HG02981 (cell line): ENCODE results near the gene PLEKHA3.
"Not testable (repeated sequence)": the region's sequence is repeated elsewhere in the genome, so short reads cannot be mapped to it uniquely, and the experiment has no call there.

Source experiments
- ATAC-seq: cut with Tn5 transposase; IDR thresholded peaks from one replicate; pipeline ENCODE4 v1.9.1; 2021; ENCODE audit warnings: mild to moderate bottlenecking, moderate library complexity; ENCODE audit not compliant: unreplicated experiment

Gene PLEKHA3

DNA sequence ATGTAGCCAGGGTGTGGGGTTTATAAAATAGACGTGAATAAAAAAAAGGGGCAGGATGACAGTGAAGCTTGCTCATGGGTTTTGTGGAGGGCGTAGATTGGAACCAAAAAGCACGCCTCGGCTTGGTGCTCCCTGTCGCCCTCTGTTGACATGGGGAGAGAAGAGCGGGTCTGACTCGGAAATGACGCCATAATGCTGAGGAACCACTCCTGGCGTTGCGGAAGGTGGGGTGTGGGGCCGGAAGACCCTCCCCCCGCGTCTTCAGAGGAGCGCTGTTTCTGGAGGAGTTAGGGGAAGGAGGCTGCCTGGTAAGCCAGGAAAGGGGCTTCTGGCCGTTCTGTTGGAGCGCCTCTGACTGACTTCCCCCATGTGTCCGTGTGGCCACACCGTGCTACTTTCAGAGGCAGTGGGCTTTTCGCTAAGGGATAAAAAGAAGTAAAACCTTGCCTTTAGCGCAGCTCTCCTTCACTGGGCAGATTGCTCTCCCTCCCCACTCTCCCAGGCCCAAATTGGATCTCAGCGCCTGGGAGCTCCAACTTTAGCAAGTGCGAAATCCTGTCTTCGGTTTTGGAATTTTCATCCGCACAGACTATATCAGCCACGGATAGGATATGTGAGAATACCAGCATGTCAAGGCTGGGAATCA lies 42.8 kb downstream of the PLEKHA3 start:
- peak; percentile 95 for ATAC-seq

GRCh38 chr2:178523596-178524134 lies 43.4 kb downstream of the PLEKHA3 start:
- ATAC-seq = no peak

- not testable (repeated sequence) for ATAC-seq
These were observed 44.8 kb downstream of the PLEKHA3 start for GRCh38 chr2:178525010-178525409.

- ATAC-seq = not testable (repeated sequence)
These were observed 45.2 kb downstream of the PLEKHA3 start for GRCh38 chr2:178525460-178525859.

DNA sequence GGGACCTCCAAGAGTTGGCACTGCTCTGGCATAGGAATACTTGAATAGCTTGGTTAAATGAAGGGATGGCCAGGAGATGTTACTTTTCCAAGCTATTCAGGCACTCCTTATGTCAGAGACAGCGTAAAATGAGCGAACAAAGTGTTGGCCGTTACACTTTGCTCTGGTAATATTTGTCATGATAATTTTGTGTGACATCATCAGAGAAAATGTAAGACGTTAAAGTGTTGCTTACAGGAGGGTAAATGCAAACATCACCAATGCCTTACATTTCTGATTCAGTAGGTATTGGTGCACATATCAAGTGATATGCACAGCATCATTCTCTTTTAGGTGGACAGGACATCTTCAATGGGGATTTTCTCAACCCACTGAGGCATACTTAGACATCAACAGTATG lies 46.0 kb downstream of the PLEKHA3 start:
- no peak for ATAC-seq

GRCh38 chr2:178527592-178527991 lies 47.3 kb downstream of the PLEKHA3 start:
- no peak for ATAC-seq

DNA sequence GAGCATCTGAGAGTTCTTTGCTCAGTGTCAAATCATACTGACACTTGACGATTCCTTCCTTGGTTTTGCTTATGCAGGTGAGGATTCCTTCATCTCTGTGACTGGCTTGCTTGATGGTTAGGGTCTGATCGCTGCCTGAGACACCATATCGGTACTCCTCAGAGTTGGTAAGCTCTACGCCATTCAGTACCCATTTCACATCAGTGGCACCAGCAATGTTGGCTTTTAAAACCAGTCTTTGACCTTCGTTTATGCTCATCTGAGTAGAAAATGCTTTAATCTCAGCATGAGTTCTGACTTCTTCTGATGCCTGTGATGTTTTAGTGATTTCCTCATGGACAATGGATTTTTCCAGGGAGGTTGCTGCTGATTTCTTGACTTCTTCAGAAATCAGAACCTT lies 48.4 kb downstream of the PLEKHA3 start:
- ATAC-seq = no peak

DNA sequence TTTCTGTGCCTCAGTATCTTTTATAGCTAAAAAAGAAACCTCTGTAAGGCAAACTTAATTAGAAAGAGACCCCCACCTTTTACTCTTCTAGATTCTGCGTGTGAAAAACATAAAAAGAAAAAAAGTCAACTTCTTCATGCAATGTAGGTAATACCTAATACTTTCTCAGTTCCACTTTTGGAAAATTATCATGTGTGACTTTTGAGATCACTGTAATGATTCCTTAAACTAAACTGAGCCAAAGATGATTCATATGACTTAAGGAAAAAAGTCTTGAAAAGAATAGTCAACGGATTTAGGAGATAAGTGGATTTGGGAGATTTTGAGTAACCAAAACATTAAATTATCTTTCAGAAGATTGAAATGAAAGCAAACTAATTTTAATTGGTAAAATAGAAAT lies 48.9 kb downstream of the PLEKHA3 start:
- no peak for ATAC-seq

DNA sequence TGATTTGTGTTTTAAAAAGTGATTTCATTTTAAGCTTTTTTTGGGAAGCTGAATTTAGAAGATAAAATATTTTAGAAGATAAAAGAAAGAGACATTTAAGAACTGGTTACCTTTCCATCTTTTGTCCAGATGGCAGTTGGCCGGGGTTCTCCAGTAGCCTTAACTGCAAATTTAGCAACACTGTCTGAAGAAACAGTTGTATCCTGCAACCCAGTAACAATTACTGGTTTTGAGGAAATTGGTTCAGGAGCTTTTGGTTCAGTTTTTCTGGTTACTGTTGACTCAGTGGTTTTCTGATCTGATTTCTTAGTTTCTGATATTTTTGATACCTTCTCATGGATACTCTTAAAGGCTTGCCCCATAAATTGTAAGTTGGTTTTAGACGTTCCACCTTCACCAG lies 49.9 kb downstream of the PLEKHA3 start:
- ATAC-seq = no peak

DNA sequence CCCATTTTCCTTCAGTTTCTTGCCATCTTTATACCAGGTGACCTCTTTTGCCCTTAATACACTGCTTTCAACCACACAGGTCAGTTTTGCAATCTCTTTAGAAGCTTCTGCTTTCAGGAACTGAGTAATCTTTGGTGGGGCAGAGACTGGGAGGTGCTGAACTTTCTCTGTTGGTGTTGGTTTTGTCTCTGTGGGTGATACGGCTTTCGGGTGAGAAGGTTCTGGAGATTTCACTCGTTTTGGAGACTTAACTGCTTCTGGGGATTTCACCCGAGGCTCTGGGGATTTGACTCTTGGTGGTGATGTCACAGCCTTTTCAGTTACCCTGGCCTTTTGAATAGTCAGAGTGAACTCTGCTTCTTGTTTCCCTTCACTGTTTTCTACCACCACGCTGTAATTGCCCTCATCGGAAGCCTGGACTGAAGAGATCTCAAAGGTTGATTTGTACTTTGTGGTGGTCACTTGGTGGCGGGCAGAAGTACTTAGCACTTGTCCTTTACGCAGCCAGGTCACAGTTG lies 50.4 kb downstream of the PLEKHA3 start:
- ATAC-seq = peak; percentile 95

- ATAC-seq = no peak
These were observed 50.9 kb downstream of the PLEKHA3 start for GRCh38 chr2:178531168-178531567.

GRCh38 chr2:178536037-178536436 lies 55.8 kb downstream of the PLEKHA3 start:
- ATAC-seq = no peak

DNA sequence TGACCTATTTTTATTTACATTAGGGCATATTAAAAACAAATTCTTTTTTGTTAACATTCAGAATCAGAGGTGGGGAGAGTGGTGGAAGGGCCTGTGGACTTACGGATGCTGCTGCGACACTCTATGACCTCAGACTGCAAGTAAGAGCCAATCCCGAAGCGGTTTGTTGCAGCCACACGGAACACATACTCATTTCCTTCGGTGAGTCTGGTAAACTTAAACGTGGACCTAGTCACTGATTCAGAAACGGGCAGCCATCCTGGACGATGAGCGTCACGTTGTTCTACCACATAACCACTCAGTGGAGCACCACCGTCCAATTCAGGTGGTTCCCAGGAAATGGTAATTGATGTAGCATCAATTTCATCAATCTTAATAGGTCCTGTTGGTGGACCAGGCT lies 61.9 kb downstream of the PLEKHA3 start:
- no peak for ATAC-seq

- no peak for ATAC-seq
These were observed 62.3 kb downstream of the PLEKHA3 start for GRCh38 chr2:178542569-178542968.

DNA sequence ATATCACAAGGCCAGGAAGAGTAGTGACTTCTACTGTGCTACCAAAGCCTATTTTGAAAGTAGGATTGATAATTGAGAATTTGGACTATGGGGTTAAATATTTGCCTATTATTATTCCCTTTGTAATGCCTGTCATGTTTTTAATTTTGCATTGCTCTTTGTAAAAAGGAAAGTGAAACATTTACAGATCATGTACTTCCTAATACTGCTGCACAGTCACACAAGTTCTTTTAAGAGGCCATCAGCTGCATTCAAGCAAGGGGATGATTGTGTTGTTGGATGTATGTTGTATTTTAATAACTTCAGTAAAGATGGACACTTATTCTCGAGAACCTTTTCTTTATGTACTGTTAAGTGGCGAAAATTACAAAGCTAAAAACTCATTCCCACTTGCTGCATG lies 70.1 kb downstream of the PLEKHA3 start:
- ATAC-seq = no peak

GRCh38 chr2:178553047-178553446 lies 72.8 kb downstream of the PLEKHA3 start:
- ATAC-seq = no peak
